ENCODE results near the gene DRAP1. TPM values are rescaled to one million over a fixed set of nuclear protein-coding genes. Genes with fewer than 3 reads are reported as not detected.
A peak's percentile ranks its signal among the peaks of the same experiment; 100 is the strongest.

Gene DRAP1
- total and polyA plus RNA-seq, 8 donors = 61.0 to 112 (median 86.3) TPM

- intact Hi-C loops (cut with DNase I) = no loop called here
- DNase-seq (peak in 1 of 4 donors; percentile 67), ATAC-seq (no peak)
Observed at GRCh38 chr11:65870706-65871681, 48.2 kb upstream of the DRAP1 start.

GRCh38 chr11:65871811-65872548 lies 47.2 kb upstream of the DRAP1 start:
- no peak for TF ChIP-seq CTCF (IDR thresholded peaks at IDR 0.05)
- H3K4me3 ChIP-seq = peak overlapping the region; percentile 45 to 58
- H3K4me1 ChIP-seq = peaks cover 0 to 56% of the 10 kb centered on the region in 2 donors
- ATAC-seq (peak; percentile 1), DNase-seq (peak in 2 of 4 donors; percentile 35 to 79)
- intact Hi-C loops (cut with DNase I) = no loop called here
- peak overlapping the region; percentile 80 to 84 for H3K27ac ChIP-seq
- no peaks in the 10 kb centered on the region for H3K9me3 ChIP-seq
- no peaks in the 10 kb centered on the region for H3K27me3 ChIP-seq
- H3K36me3 ChIP-seq = peaks cover 0 to 17% of the 10 kb centered on the region in 2 donors

More at GRCh38 chr11:65870706-65871681, 48.2 kb upstream of the DRAP1 start:
- TF ChIP-seq CTCF (IDR thresholded peaks at IDR 0.05) = no peak
- no peak overlapping the region for H3K4me3 ChIP-seq
- H3K36me3 ChIP-seq = peaks cover 0 to 27% of the 10 kb centered on the region in 2 donors
- H3K4me1 ChIP-seq = peaks cover 0 to 56% of the 10 kb centered on the region in 2 donors
- no peaks in the 10 kb centered on the region for H3K9me3 ChIP-seq
- peak overlapping the region; percentile 80 to 84 for H3K27ac ChIP-seq
- no peaks in the 10 kb centered on the region for H3K27me3 ChIP-seq

- peak in 3 of 4 donors; percentile 68 to 91 (median 86) for DNase-seq
- TF ChIP-seq CTCF (IDR thresholded peaks at IDR 0.05) = no peak
- H3K27me3 ChIP-seq = no peaks in the 10 kb centered on the region
- peak within 1 kb of the TSS; percentile 80 to 84 for H3K27ac ChIP-seq
- intact Hi-C loops (cut with DNase I) = no loop called here
- ATAC-seq = peak; percentile 41
- peaks cover 0 to 9% of the 10 kb centered on the region in 2 donors for H3K36me3 ChIP-seq
- peak within 1 kb of the TSS; percentile 45 to 58 for H3K4me3 ChIP-seq
- H3K4me1 ChIP-seq = peaks cover 0 to 49% of the 10 kb centered on the region in 2 donors
- no peaks in the 10 kb centered on the region for H3K9me3 ChIP-seq
Observed at GRCh38 chr11:65872586-65873317, 46.5 kb upstream of the DRAP1 start, which contains the start of gene EFEMP2. TSS of gene EFEMP2 (minus strand) at chr11:65872800. CDS start at chr11:65872354, 446 bp downstream.

GRCh38 chr11:65873318-65874156 lies 45.7 kb upstream of the DRAP1 start:
- peak; percentile 98 for ATAC-seq
- Histone ChIP-seq H3K4me3 (peak overlapping the region; percentile 45 to 58), H3K4me1 (peaks cover 0 to 45% of the 10 kb centered on the region in 2 donors), H3K27ac (peak overlapping the region; percentile 80 to 84), H3K27me3 (no peaks in the 10 kb centered on the region), H3K36me3 (peaks cover 0 to 1% of the 10 kb centered on the region in 2 donors), H3K9me3 (no peaks in the 10 kb centered on the region)
- DNase-seq = peak; percentile 95 to 99 (median 96)
- no peak for TF ChIP-seq CTCF (IDR thresholded peaks at IDR 0.05)
- intact Hi-C loops (cut with DNase I) = no loop called here
